GM19043 (cell line): ENCODE measurements around the gene EGFLAM.

Experiments used
- ATAC-seq: cut with Tn5 transposase; IDR thresholded peaks from one replicate; pipeline ENCODE4 v1.9.1; 2021; ENCODE audit warnings: low read depth; ENCODE audit not compliant: unreplicated experiment

Gene EGFLAM

GRCh38 chr5:38263983-38264382 is 5.6 kb downstream of the EGFLAM start:
- no peak for ATAC-seq

GRCh38 chr5:38265546-38266179 is 7.3 kb downstream of the EGFLAM start:
- ATAC-seq: peak; percentile 72

- ATAC-seq: no peak
Measured at GRCh38 chr5:38267372-38267771, 9.0 kb downstream of the EGFLAM start.

GRCh38 chr5:38273626-38274025 is 15.3 kb downstream of the EGFLAM start:
- ATAC-seq: no peak

GRCh38 chr5:38274370-38274769 is 16.0 kb downstream of the EGFLAM start:
- ATAC-seq: no peak

- ATAC-seq: no peak
Measured at GRCh38 chr5:38284384-38284783, 26.0 kb downstream of the EGFLAM start.

- no peak for ATAC-seq
Measured at GRCh38 chr5:38285226-38285625, 26.9 kb downstream of the EGFLAM start.

- ATAC-seq: no peak
Measured at GRCh38 chr5:38286002-38286401, 27.6 kb downstream of the EGFLAM start.

GRCh38 chr5:38287124-38287523 is 28.8 kb downstream of the EGFLAM start:
- no peak for ATAC-seq

- ATAC-seq: no peak
Measured at GRCh38 chr5:38289457-38289856, 31.1 kb downstream of the EGFLAM start.

- ATAC-seq: no peak
Measured at GRCh38 chr5:38290028-38290653, 31.8 kb downstream of the EGFLAM start.

GRCh38 chr5:38291355-38291754 is 33.0 kb downstream of the EGFLAM start:
- ATAC-seq: no peak

- ATAC-seq: no peak
Measured at GRCh38 chr5:38292228-38292627, 33.9 kb downstream of the EGFLAM start.

GRCh38 chr5:38295751-38296150 is 37.4 kb downstream of the EGFLAM start:
- no peak for ATAC-seq

- no peak for ATAC-seq
Measured at GRCh38 chr5:38297830-38298608, 39.7 kb downstream of the EGFLAM start.

GRCh38 chr5:38299585-38299984 is 41.2 kb downstream of the EGFLAM start:
- no peak for ATAC-seq

- no peak for ATAC-seq
Measured at GRCh38 chr5:38305148-38305547, 46.8 kb downstream of the EGFLAM start.

- ATAC-seq: no peak
Measured at GRCh38 chr5:38307845-38308244, 49.5 kb downstream of the EGFLAM start.

GRCh38 chr5:38316544-38317224 is 58.3 kb downstream of the EGFLAM start:
- no peak for ATAC-seq

GRCh38 chr5:38317868-38318267 is 59.5 kb downstream of the EGFLAM start:
- ATAC-seq: no peak

GRCh38 chr5:38319491-38319890 is 61.1 kb downstream of the EGFLAM start:
- no peak for ATAC-seq
